H9 (cell line): ENCODE data around the gene CFAP46. TPM values are rescaled to one million over a fixed set of nuclear protein-coding genes. Genes with fewer than 3 reads are reported as not detected.

ENCODE experiments used
- DNase-seq: peaks from one replicate; pipeline ENCODE4 v3.0.0-alpha.2; 2017
- H2AFZ ChIP-seq: one replicate; pipeline ENCODE4 v1.6.1; 2013; ENCODE audit warnings: mild to moderate bottlenecking, low read length, control low read depth, moderate library complexity
- H2AK5ac ChIP-seq: 2 replicates; pipeline ENCODE4 v1.6.1; 2013; ENCODE audit warnings: low read length, control low read depth, mixed read lengths; ENCODE audit not compliant: insufficient read length
- H2BK120ac ChIP-seq: one replicate; pipeline ENCODE4 v1.6.1; 2013; ENCODE audit warnings: low read depth, mild to moderate bottlenecking, low read length, control low read depth, inconsistent platforms; ENCODE audit not compliant: poor library complexity, severe bottlenecking
- H2BK12ac ChIP-seq: 2 replicates; pipeline ENCODE4 v1.6.1; 2013; ENCODE audit warnings: low read length, control low read depth, mixed read lengths, low read depth; ENCODE audit not compliant: insufficient read length
- H2BK15ac ChIP-seq: 2 replicates; pipeline ENCODE4 v1.6.1; 2013; ENCODE audit warnings: low read depth, low read length, control low read depth
- H2BK20ac ChIP-seq: one replicate; pipeline ENCODE4 v1.6.1; 2013; ENCODE audit warnings: low read depth, mild to moderate bottlenecking, low read length, control low read depth, inconsistent platforms; ENCODE audit not compliant: poor library complexity, severe bottlenecking
- H2BK5ac ChIP-seq: 2 replicates; pipeline ENCODE4 v1.6.1; 2013; ENCODE audit warnings: low read length, control low read depth, mixed read lengths; ENCODE audit not compliant: insufficient read length
- H3K14ac ChIP-seq: 2 replicates; pipeline ENCODE4 v1.6.1; 2013; ENCODE audit warnings: low read length, control low read depth; ENCODE audit not compliant: insufficient read depth
- H3K18ac ChIP-seq: 2 replicates; pipeline ENCODE4 v1.6.1; 2013; ENCODE audit warnings: low read depth, mild to moderate bottlenecking, mixed read lengths, low read length, control low read depth; ENCODE audit not compliant: insufficient read length
- H3K23ac ChIP-seq: 2 replicates; pipeline ENCODE4 v1.6.1; 2013; ENCODE audit warnings: low read length, control low read depth, mixed read lengths, low read depth; ENCODE audit not compliant: insufficient read length
- H3K23me2 ChIP-seq: 2 replicates; pipeline ENCODE4 v1.6.1; 2013; ENCODE audit warnings: low read depth, mild to moderate bottlenecking, mixed read lengths, low read length, control low read depth; ENCODE audit not compliant: insufficient read length, poor library complexity, severe bottlenecking
- H3K27ac ChIP-seq: 2 replicates; pipeline ENCODE4 v1.5.1; 2013; ENCODE audit warnings: low read length, control low read depth, mixed read lengths, low read depth; ENCODE audit not compliant: insufficient read length
- H3K27me3 ChIP-seq: 2 replicates; pipeline ENCODE4 v1.6.1; 2013; ENCODE audit warnings: low read length, control low read depth, inconsistent platforms; ENCODE audit not compliant: insufficient read depth
- H3K4ac ChIP-seq: 2 replicates; pipeline ENCODE4 v1.6.1; 2013; ENCODE audit warnings: low read depth, mild to moderate bottlenecking, control low read depth, inconsistent platforms, low read length, moderate library complexity
- H3K4me1 ChIP-seq: 2 replicates; pipeline ENCODE4 v1.6.1; 2013; ENCODE audit warnings: low read length, control low read depth, inconsistent platforms; ENCODE audit not compliant: insufficient read depth
- H3K4me2 ChIP-seq: 2 replicates; pipeline ENCODE4 v1.6.1; 2013; ENCODE audit warnings: low read length, control low read depth, mixed read lengths; ENCODE audit not compliant: insufficient read length, insufficient read depth
- H3K56ac ChIP-seq: 2 replicates; pipeline ENCODE4 v1.6.1; 2013; ENCODE audit warnings: low read depth, mild to moderate bottlenecking, mixed read lengths, low read length, control low read depth; ENCODE audit not compliant: insufficient read length
- H3K79me1 ChIP-seq: 2 replicates; pipeline ENCODE4 v1.6.1; 2013; ENCODE audit warnings: low read depth, mild to moderate bottlenecking, moderate library complexity, low read length, control low read depth, inconsistent platforms; ENCODE audit not compliant: insufficient read depth, poor library complexity, severe bottlenecking
- H3K79me2 ChIP-seq: 2 replicates; pipeline ENCODE4 v1.6.1; 2013; ENCODE audit warnings: low read length, control low read depth, inconsistent platforms; ENCODE audit not compliant: insufficient read depth
- H3K9ac ChIP-seq: 2 replicates; pipeline ENCODE4 v1.6.1; 2013; ENCODE audit warnings: low read length, control low read depth, mixed read lengths; ENCODE audit not compliant: insufficient read length; ENCODE audit errors: extremely low read depth
- H3K9me3 ChIP-seq: one replicate; pipeline ENCODE4 v1.6.1; 2013; ENCODE audit warnings: low read depth, low read length, inconsistent platforms; ENCODE audit not compliant: control insufficient read depth
- H3T11ph ChIP-seq: one replicate; pipeline ENCODE4 v1.6.1; 2013; ENCODE audit warnings: mild to moderate bottlenecking, low read length, control low read depth, inconsistent platforms
- H4K20me1 ChIP-seq: one replicate; pipeline ENCODE4 v1.6.1; 2013; ENCODE audit not compliant: control insufficient read depth, insufficient read length, insufficient read depth
- H4K5ac ChIP-seq: 2 replicates; pipeline ENCODE4 v1.6.1; 2013; ENCODE audit warnings: low read depth, mild to moderate bottlenecking, mixed read lengths, low read length, control low read depth; ENCODE audit not compliant: insufficient read length
- H4K8ac ChIP-seq: replicated peaks from 2 replicates; pipeline ENCODE4 v1.6.1; 2013; ENCODE audit warnings: low read length, control low read depth, mixed read lengths, low read depth; ENCODE audit not compliant: insufficient read length
- H4K91ac ChIP-seq: 2 replicates; pipeline ENCODE4 v1.6.1; 2013; ENCODE audit warnings: low read depth, mild to moderate bottlenecking, moderate library complexity, mixed read lengths, low read length, control low read depth; ENCODE audit not compliant: insufficient read length
- H3K27ac Mint-ChIP-seq, 3 experiments: 2 replicates in 2 of 3; 3 replicates in 1 of 3; pipeline ENCODE4 v1.8.0; 2020 to 2021; ENCODE audit warnings: mixed read lengths in 3 of 3, mild to moderate bottlenecking in 1 of 3, moderate library complexity in 1 of 3
- H3K27me3 Mint-ChIP-seq: 2 replicates; pipeline ENCODE4 v1.8.0; 2021; ENCODE audit warnings: low read depth, mild to moderate bottlenecking, moderate library complexity, mixed read lengths
- H3K36me3 Mint-ChIP-seq, 3 experiments: 2 replicates in 2 of 3; 3 replicates in 1 of 3; pipeline ENCODE4 v1.8.0; 2020 to 2021; ENCODE audit warnings: low read depth in 3 of 3, mixed read lengths in 3 of 3; ENCODE audit not compliant: insufficient read depth in 1 of 3
- H3K4me1 Mint-ChIP-seq, 2 experiments: 2 replicates each; pipeline ENCODE4 v1.8.0; 2020; ENCODE audit warnings: mixed read lengths in 2 of 2
- H3K4me3 Mint-ChIP-seq, 2 experiments: 2 replicates in 1 of 2; 3 replicates in 1 of 2; pipeline ENCODE4 v1.8.0; 2020 to 2021; ENCODE audit warnings: mild to moderate bottlenecking in 2 of 2, mixed read lengths in 2 of 2, moderate library complexity in 1 of 2
- H3K9me3 Mint-ChIP-seq, 2 experiments: 2 replicates in 1 of 2; 3 replicates in 1 of 2; pipeline ENCODE4 v1.8.0; 2020; ENCODE audit warnings: mild to moderate bottlenecking in 2 of 2, mixed read lengths in 2 of 2, moderate library complexity in 1 of 2
- CTCF ChIP-seq: fragments of 200-600 bp; sonication (generic); conservative IDR thresholded peaks from 3 replicates; pipeline ENCODE4 v1.8.0; 2021; ENCODE audit warnings: antibody characterized with exemption, mild to moderate bottlenecking
- WGBS: extraction: QIAGEN DNeasy Blood & Tissue Kit; methylation state at CpG from one replicate; pipeline ENCODE4 v1.1.7; 2013; ENCODE audit warnings: missing lambda C conversion rate, low lambda C conversion rate, mixed read lengths; ENCODE audit not compliant: insufficient read length; ENCODE audit errors: extremely low coverage; 5-methylcytosine and 5-hydroxymethylcytosine counted together
- total RNA-seq: library from RNA; stranded (reverse); gene quantifications from 2 replicates; pipeline ENCODE4 v1.2.1, GENCODE V29; 2021

The CFAP46 gene
- total RNA-seq, 1 experiment from 2014 or later, result 3.1 TPM

- Histone ChIP-seq H3K23me2 (peaks cover under 1% of the 10 kb centered on the region), H2AK5ac (no peak overlapping the region), H3K79me1 (no peaks in the 10 kb centered on the region), H3K27ac (no peak overlapping the region), H2AFZ (no peak overlapping the region), H3K14ac (no peak overlapping the region), H4K8ac (no peak overlapping the region), H4K91ac (no peak overlapping the region), H3K4me1 (no peaks in the 10 kb centered on the region; the same call in 1 of the 2 replicates), H3K27me3 (no peaks in the 10 kb centered on the region), H3K18ac (no peak overlapping the region), H3K4ac (no peak overlapping the region), H3T11ph (no peak overlapping the region), H4K5ac (no peak overlapping the region), H2BK15ac (no peak overlapping the region), H2BK12ac (no peak overlapping the region), H3K23ac (no peak overlapping the region), H3K9ac (no peak overlapping the region), H4K20me1 (no peaks in the 10 kb centered on the region), H3K56ac (no peak overlapping the region), H2BK5ac (no peak overlapping the region), H3K4me2 (no peak overlapping the region), H3K9me3 (no peaks in the 10 kb centered on the region), H2BK120ac (no peak overlapping the region), H3K79me2 (no peaks in the 10 kb centered on the region), H2BK20ac (no peak overlapping the region)
- H3K27ac Mint-ChIP-seq, result no peak overlapping the region; a peak in 1 of 7 replicates
- no peak overlapping the region for H3K4me3 Mint-ChIP-seq
- H3K36me3 Mint-ChIP-seq, result no peaks in the 10 kb centered on the region
- no peaks in the 10 kb centered on the region; a peak in 1 of 5 replicates for H3K9me3 Mint-ChIP-seq
- peaks cover 21% of the 10 kb centered on the region for H3K27me3 Mint-ChIP-seq
- no peak for TF ChIP-seq CTCF
- no peak for DNase-seq
- WGBS, result no CpG with 5 or more reads among the region's 18 CpGs
- H3K4me1 Mint-ChIP-seq, result peaks cover 2 to 4% of the 10 kb centered on the region in 2 experiments
Measured at GRCh38 chr10:132884041-132884440, 58.3 kb downstream of the CFAP46 start.
